Measurements from ENCODE around the gene NTMT1. TPM values are rescaled to one million over a fixed set of nuclear protein-coding genes. Genes with fewer than 3 reads are reported as not detected.
A peak's percentile ranks its signal among the peaks of the same experiment; 100 is the strongest.

Gene NTMT1
- total and polyA plus RNA-seq, 9 of the 15 experiments (the other 6 are each of a cell fraction or from before 2014, with no cell fraction given) = 42.1 to 116 (median 74.7) TPM

DNA sequence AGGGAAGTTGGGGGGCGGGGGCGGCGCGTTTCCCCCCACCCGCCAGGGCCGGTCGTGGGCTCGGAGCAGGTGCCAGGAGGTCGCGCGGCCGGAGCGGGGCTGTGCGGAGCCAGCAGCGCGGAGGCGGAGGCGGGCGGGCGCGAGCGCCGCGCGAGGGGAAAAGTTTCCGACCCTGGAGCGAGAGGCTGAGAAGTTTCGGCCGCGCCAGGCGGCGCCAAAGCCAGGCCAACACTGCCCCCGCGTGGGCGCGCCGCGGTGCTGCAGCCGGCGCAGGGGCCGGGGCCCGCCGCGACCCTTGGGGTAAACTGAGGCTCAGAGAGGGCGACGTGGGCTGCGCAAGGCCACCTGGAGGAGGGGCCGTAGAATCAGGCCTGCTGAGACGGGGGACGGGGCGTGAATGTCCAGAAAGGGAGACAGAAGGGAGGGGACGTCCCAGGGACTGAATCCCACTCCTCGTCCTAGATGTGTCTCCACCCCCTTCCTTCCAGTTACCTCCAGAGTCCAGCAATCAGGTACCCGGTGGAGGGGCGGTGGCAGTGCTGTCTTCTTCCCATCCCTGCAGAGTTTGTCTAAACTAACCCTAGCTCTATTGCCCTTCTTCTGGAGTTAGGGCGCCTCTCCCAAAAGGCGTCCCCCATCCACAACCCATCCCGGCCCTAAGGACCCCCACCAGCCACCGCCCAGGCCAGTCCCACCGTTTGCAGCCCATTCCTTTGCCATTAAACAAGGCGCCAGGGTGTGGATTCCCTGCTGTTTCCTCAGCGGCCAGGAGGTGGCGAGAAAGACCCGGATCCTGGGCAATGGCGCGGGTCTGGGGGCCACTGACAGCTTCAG is 15.3 kb upstream of the NTMT1 start (continued):
- TF ChIP-seq, protein P1, sequence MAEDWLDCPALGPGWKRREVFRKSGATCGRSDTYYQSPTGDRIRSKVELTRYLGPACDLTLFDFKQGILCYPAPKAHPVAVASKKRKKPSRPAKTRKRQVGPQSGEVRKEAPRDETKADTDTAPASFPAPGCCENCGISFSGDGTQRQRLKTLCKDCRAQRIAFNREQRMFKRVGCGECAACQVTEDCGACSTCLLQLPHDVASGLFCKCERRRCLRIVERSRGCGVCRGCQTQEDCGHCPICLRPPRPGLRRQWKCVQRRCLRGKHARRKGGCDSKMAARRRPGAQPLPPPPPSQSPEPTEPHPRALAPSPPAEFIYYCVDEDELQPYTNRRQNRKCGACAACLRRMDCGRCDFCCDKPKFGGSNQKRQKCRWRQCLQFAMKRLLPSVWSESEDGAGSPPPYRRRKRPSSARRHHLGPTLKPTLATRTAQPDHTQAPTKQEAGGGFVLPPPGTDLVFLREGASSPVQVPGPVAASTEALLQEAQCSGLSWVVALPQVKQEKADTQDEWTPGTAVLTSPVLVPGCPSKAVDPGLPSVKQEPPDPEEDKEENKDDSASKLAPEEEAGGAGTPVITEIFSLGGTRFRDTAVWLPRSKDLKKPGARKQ (CRISPR knock-in tag; IDR thresholded peaks at IDR 0.05) = no peak
- TF ChIP-seq BACH1 (tag; IDR thresholded peaks at IDR 0.05) (no peak), BRF1 (IDR thresholded peaks at IDR 0.05; ENCODE audit: borderline replicate concordance, extremely low read depth, insufficient read length) (no peak), FOXK2 (conservative IDR thresholded peaks at IDR 0.05 in 1 of 2, IDR thresholded peaks at IDR 0.05 in 1 of 2; ENCODE audit: low read depth in 2 of 2) (no peak), EP300 (IDR thresholded peaks at IDR 0.05; ENCODE audit: low read length) (0 out of 2 replicates have a peak, but pooled peaks have one; percentile 5), NR4A1 (CRISPR knock-in tag; IDR thresholded peaks at IDR 0.05) (peak; percentile 18; the same call in 1 of the 2 replicates), NR4A1 (tag; IDR thresholded peaks at IDR 0.05) (no peak), ZNF212 (CRISPR knock-in tag; IDR thresholded peaks at IDR 0.05) (no peak), ZNF23 (CRISPR knock-in tag; IDR thresholded peaks at IDR 0.05) (no peak), BHLHE40 (IDR thresholded peaks at IDR 0.05; ENCODE audit: low read length) (0 out of 2 replicates have a peak, but pooled peaks have one; percentile 17), ZBTB8A (IDR thresholded peaks at IDR 0.05; ENCODE audit: partially characterized antibody) (no peak), NRF1 (conservative IDR thresholded peaks at IDR 0.05 in 1 of 2, IDR thresholded peaks at IDR 0.05 in 1 of 2) (peak in 1 of 2 experiments; percentile 39; a peak in 2 of 4 replicates), CAMTA2 (CRISPR knock-in tag; conservative IDR thresholded peaks at IDR 0.05) (no peak), ZNF586 (CRISPR knock-in tag; conservative IDR thresholded peaks at IDR 0.05) (no peak), ZBTB1 (CRISPR knock-in tag; IDR thresholded peaks at IDR 0.05; ENCODE audit: borderline replicate concordance, low read depth) (peak; percentile 73; the same call in 1 of the 2 replicates)
- TF ChIP-seq, protein P2, sequence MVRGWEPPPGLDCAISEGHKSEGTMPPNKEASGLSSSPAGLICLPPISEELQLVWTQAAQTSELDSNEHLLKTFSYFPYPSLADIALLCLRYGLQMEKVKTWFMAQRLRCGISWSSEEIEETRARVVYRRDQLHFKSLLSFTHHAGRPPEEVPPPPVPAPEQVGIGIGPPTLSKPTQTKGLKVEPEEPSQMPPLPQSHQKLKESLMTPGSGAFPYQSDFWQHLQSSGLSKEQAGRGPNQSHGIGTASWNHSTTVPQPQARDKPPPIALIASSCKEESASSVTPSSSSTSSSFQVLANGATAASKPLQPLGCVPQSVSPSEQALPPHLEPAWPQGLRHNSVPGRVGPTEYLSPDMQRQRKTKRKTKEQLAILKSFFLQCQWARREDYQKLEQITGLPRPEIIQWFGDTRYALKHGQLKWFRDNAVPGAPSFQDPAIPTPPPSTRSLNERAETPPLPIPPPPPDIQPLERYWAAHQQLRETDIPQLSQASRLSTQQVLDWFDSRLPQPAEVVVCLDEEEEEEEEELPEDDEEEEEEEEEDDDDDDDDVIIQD (CRISPR knock-in tag; IDR thresholded peaks at IDR 0.05) = no peak
- TF ChIP-seq, protein P3, sequence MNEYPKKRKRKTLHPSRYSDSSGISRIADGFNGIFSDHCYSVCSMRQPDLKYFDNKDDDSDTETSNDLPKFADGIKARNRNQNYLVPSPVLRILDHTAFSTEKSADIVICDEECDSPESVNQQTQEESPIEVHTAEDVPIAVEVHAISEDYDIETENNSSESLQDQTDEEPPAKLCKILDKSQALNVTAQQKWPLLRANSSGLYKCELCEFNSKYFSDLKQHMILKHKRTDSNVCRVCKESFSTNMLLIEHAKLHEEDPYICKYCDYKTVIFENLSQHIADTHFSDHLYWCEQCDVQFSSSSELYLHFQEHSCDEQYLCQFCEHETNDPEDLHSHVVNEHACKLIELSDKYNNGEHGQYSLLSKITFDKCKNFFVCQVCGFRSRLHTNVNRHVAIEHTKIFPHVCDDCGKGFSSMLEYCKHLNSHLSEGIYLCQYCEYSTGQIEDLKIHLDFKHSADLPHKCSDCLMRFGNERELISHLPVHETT (CRISPR knock-in tag; conservative IDR thresholded peaks at IDR 0.05 in 1 of 2, IDR thresholded peaks at IDR 0.05 in 1 of 2) = no peak
- TF ChIP-seq, protein P4, sequence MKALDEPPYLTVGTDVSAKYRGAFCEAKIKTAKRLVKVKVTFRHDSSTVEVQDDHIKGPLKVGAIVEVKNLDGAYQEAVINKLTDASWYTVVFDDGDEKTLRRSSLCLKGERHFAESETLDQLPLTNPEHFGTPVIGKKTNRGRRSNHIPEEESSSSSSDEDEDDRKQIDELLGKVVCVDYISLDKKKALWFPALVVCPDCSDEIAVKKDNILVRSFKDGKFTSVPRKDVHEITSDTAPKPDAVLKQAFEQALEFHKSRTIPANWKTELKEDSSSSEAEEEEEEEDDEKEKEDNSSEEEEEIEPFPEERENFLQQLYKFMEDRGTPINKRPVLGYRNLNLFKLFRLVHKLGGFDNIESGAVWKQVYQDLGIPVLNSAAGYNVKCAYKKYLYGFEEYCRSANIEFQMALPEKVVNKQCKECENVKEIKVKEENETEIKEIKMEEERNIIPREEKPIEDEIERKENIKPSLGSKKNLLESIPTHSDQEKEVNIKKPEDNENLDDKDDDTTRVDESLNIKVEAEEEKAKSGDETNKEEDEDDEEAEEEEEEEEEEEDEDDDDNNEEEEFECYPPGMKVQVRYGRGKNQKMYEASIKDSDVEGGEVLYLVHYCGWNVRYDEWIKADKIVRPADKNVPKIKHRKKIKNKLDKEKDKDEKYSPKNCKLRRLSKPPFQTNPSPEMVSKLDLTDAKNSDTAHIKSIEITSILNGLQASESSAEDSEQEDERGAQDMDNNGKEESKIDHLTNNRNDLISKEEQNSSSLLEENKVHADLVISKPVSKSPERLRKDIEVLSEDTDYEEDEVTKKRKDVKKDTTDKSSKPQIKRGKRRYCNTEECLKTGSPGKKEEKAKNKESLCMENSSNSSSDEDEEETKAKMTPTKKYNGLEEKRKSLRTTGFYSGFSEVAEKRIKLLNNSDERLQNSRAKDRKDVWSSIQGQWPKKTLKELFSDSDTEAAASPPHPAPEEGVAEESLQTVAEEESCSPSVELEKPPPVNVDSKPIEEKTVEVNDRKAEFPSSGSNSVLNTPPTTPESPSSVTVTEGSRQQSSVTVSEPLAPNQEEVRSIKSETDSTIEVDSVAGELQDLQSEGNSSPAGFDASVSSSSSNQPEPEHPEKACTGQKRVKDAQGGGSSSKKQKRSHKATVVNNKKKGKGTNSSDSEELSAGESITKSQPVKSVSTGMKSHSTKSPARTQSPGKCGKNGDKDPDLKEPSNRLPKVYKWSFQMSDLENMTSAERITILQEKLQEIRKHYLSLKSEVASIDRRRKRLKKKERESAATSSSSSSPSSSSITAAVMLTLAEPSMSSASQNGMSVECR (CRISPR knock-in tag; IDR thresholded peaks at IDR 0.05) = no peak

Data from K562 (cell line).